ENCODE measurements around the gene RNF31.
"Not testable (repeated sequence)": the region's sequence is repeated elsewhere in the genome, so short reads cannot be mapped to it uniquely, and the experiment has no call there.

DNA sequence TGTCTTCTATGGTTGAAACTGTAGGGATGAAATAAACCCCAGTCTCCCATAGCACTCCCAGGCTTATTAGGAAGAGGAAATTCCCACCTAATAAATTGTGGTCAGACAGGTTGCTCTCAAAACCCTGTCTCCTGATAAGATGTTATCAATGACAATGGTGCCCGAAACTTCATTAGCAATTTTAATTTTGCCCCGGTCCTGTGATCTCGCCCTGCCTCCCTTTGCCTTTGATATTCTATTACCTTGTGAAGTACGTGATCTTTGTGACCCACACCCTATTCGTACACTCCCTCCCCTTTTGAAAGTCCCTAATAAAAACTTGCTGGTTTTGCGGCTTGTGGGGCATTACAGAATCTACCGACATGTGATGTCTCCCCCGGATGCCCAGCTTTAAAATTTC, 55.2 kb downstream of the RNF31 start:
- TF ChIP-seq, protein P1, sequence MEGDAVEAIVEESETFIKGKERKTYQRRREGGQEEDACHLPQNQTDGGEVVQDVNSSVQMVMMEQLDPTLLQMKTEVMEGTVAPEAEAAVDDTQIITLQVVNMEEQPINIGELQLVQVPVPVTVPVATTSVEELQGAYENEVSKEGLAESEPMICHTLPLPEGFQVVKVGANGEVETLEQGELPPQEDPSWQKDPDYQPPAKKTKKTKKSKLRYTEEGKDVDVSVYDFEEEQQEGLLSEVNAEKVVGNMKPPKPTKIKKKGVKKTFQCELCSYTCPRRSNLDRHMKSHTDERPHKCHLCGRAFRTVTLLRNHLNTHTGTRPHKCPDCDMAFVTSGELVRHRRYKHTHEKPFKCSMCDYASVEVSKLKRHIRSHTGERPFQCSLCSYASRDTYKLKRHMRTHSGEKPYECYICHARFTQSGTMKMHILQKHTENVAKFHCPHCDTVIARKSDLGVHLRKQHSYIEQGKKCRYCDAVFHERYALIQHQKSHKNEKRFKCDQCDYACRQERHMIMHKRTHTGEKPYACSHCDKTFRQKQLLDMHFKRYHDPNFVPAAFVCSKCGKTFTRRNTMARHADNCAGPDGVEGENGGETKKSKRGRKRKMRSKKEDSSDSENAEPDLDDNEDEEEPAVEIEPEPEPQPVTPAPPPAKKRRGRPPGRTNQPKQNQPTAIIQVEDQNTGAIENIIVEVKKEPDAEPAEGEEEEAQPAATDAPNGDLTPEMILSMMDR (IDR thresholded peaks at IDR 0.05): not testable (repeated sequence)
- TF ChIP-seq EZH2 (IDR thresholded peaks at IDR 0.05; ENCODE audit: borderline replicate concordance, insufficient read depth, low read depth, low read length, poor library complexity, severe bottlenecking): not testable (repeated sequence)
